Prostate gland (tissue), 2 donors: Measurements from ENCODE around the gene GPR18. TPM values are rescaled to one million over a fixed set of nuclear protein-coding genes. Genes with fewer than 3 reads are reported as not detected.

Experiments
- DNase-seq: peaks from one replicate; pipeline ENCODE4 v3.0.0-alpha.2; 2019; ENCODE audit warnings: low spot score
- H3K27ac ChIP-seq, 2 donors: fragments of 200-600 bp; sonication (generic); 2 replicates each; pipeline ENCODE4 v1.5.1; 2017 to 2019
- H3K27me3 ChIP-seq: fragments of 200-600 bp; sonication (generic); replicated peaks from 2 replicates; pipeline ENCODE4 v1.5.1; 2019; ENCODE audit not compliant: insufficient read depth
- H3K36me3 ChIP-seq, 2 donors: fragments of 200-600 bp; sonication (generic); 1 replicate in 1 of 2; 2 replicates in 1 of 2; pipeline versions ENCODE4 v1.5.1 to v1.8.1; 2017 to 2019
- H3K4me1 ChIP-seq: fragments of 200-600 bp; sonication (generic); replicated peaks from 2 replicates; pipeline ENCODE4 v1.5.1; 2019
- H3K4me3 ChIP-seq, 2 donors: fragments of 200-600 bp; sonication (generic); 2 replicates each; pipeline ENCODE4 v1.5.1; 2017 to 2019
- H3K9me3 ChIP-seq: fragments of 200-600 bp; sonication (generic); 2 replicates; pipeline ENCODE4 v1.5.1; 2017
- CTCF ChIP-seq, 4 experiments: fragments of 200-600 bp in 2 of 4; fragments of 450-650 bp in 2 of 4; sonication (generic) in 2 of 4; IDR thresholded peaks; 1 replicate in 3 of 4; 2 replicates in 1 of 4; pipeline ENCODE4 v1.5.1; 2016 to 2019; ENCODE audit warnings: antibody characterized with exemption in 4 of 4, mild to moderate bottlenecking in 2 of 4, moderate library complexity in 2 of 4
- POLR2A ChIP-seq: fragments of 450-650 bp; IDR thresholded peaks from one replicate; pipeline ENCODE4 v1.6.1; 2016; ENCODE audit warnings: antibody characterized with exemption, mild to moderate bottlenecking
- POLR2AphosphoS5 ChIP-seq: sonication (generic); formaldehyde crosslinking; IDR thresholded peaks from one replicate; pipeline ENCODE4 v1.6.1; 2017; ENCODE audit warnings: antibody characterized with exemption
- WGBS: methylation state at CpG from one replicate; pipeline ENCODE4 v1.1.5; 2018; 5-methylcytosine and 5-hydroxymethylcytosine counted together
- intact Hi-C: fragments of 100-400 bp; cut with DNase I; formaldehyde crosslinking; loops from one replicate; pipeline ENCODE4 v1.14.2; 2022
- total RNA-seq, 2 donors: library from RNA; depleted of rRNA; stranded (reverse); fragments of >200 nt; gene quantifications; one replicate each; pipeline ENCODE4 v1.1.0, GENCODE V29; 2016

GPR18 gene
- total RNA-seq, 2 donors from 2014 or later = 1.4 TPM; not detected in 1

DNA sequence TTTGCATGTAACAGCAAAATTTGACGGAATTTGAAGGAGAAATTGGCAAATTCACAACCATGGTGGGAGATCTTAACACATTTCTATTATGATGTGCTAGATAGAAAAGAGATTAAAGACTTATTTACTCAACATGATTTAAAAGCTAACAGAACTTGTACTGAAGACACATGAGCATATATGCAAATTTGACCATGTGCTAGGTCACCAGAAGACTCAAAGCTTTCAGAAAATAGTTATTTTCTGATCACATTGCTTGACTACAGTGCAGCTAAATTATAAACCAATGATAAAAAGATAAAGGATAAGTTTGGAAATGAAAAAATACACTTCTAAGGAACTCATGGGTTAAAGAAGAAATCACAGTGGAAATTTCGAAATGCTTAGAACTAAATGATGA is 39.9 kb upstream of the GPR18 start:
- no peak for TF ChIP-seq CTCF (IDR thresholded peaks at IDR 0.05)
- TF ChIP-seq POLR2AphosphoS5 = no peak
- intact Hi-C loops = no loop called here
- no peaks in the 10 kb centered on the region for H3K4me1 ChIP-seq
- no peaks in the 10 kb centered on the region for H3K36me3 ChIP-seq
- H3K4me3 ChIP-seq = no peak overlapping the region
- no peak for DNase-seq
- H3K27ac ChIP-seq = no peak overlapping the region
- H3K9me3 ChIP-seq = no peaks in the 10 kb centered on the region
- H3K27me3 ChIP-seq = no peaks in the 10 kb centered on the region
- WGBS = 93% methylated on average over 2 of the region's 2 CpGs

- H3K4me1 ChIP-seq = no peaks in the 10 kb centered on the region
- H3K4me3 ChIP-seq = no peak overlapping the region
- H3K36me3 ChIP-seq = no peaks in the 10 kb centered on the region
- H3K9me3 ChIP-seq = no peaks in the 10 kb centered on the region
- no peaks in the 10 kb centered on the region for H3K27me3 ChIP-seq
- intact Hi-C loops = no loop called here
- no peak overlapping the region for H3K27ac ChIP-seq
- TF ChIP-seq CTCF (IDR thresholded peaks at IDR 0.05) (no peak), POLR2A (no peak), POLR2AphosphoS5 (no peak)
- no peak for DNase-seq
These were observed 39.2 kb upstream of the GPR18 start for GRCh38 chr13:99297331-99297730.

DNA sequence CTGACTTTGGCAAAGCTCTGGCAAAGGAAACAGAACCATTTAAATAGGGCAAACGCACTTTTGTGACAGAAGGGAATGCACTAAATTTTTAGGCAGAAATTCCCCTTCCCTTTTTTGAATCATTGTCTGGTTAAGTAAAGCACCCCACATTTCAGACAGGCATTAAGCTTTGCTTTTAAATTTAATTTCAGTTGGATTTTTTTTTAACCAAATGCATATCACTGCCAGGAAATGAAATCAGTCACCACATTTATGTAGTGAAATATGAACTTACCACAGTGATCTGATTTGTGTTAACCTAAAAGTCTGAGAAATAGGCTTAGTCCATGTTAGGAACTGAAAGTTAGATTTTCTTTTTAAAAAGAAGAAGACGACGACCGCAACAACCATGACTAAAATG is 38.2 kb upstream of the GPR18 start:
- DNase-seq = no peak
- Histone ChIP-seq H3K27me3 (no peaks in the 10 kb centered on the region), H3K4me3 (no peak overlapping the region), H3K36me3 (no peaks in the 10 kb centered on the region), H3K27ac (no peak overlapping the region), H3K9me3 (no peaks in the 10 kb centered on the region), H3K4me1 (no peaks in the 10 kb centered on the region)
- intact Hi-C loops = no loop called here
- 75% methylated on average over 4 of the region's 4 CpGs for WGBS
- TF ChIP-seq CTCF (IDR thresholded peaks at IDR 0.05) (no peak), POLR2A (no peak), POLR2AphosphoS5 (no peak)

- TF ChIP-seq CTCF (IDR thresholded peaks at IDR 0.05) = no peak
- no peak for TF ChIP-seq POLR2AphosphoS5
- TF ChIP-seq POLR2A = no peak
- intact Hi-C loops = no loop called here
- Histone ChIP-seq H3K4me3 (no peak overlapping the region), H3K27me3 (no peaks in the 10 kb centered on the region), H3K9me3 (no peaks in the 10 kb centered on the region), H3K4me1 (no peaks in the 10 kb centered on the region), H3K36me3 (no peaks in the 10 kb centered on the region), H3K27ac (no peak overlapping the region)
- 94% methylated on average over 12 of the region's 12 CpGs for WGBS
- DNase-seq = no peak
These were observed 37.5 kb upstream of the GPR18 start for GRCh38 chr13:99295488-99296252.

GRCh38 chr13:99294958-99295357 is 36.8 kb upstream of the GPR18 start:
- 78% methylated on average over 7 of the region's 7 CpGs for WGBS
- H3K9me3 ChIP-seq = no peaks in the 10 kb centered on the region
- TF ChIP-seq POLR2AphosphoS5 = no peak
- no peak for TF ChIP-seq CTCF (IDR thresholded peaks at IDR 0.05)
- TF ChIP-seq POLR2A = no peak
- H3K4me1 ChIP-seq = no peaks in the 10 kb centered on the region
- intact Hi-C loops = no loop called here
- no peak overlapping the region for H3K4me3 ChIP-seq
- H3K27ac ChIP-seq = no peak overlapping the region
- no peaks in the 10 kb centered on the region for H3K36me3 ChIP-seq
- no peak for DNase-seq
- H3K27me3 ChIP-seq = no peaks in the 10 kb centered on the region
